Measurements from ENCODE around the gene ZNF684. TPM values are rescaled to one million over a fixed set of nuclear protein-coding genes. Genes with fewer than 3 reads are reported as not detected.

The ZNF684 gene
- polyA plus RNA-seq, 1 donor (not counting 4 experiments of a cell fraction or from before 2014, with no cell fraction given): 2.8 TPM

GRCh38 chr1:40539338-40539737 lies 7.9 kb downstream of the ZNF684 start:
- Histone ChIP-seq H3K4me1 (ENCODE audit: control insufficient read depth, extremely low read depth, insufficient read depth, low read length) (no peaks in the 10 kb centered on the region), H3K79me2 (ENCODE audit: control insufficient read depth, insufficient read depth, low read length) (no peaks in the 10 kb centered on the region), H3K36me3 (ENCODE audit: control insufficient read depth in 2 of 2, extremely low read depth in 1 of 2, insufficient read depth in 2 of 2, low read length in 2 of 2) (no peaks in the 10 kb centered on the region), H3K27ac (ENCODE audit: control insufficient read depth, insufficient read depth, low read length) (no peak overlapping the region), H3K4me3 (ENCODE audit: control insufficient read depth in 2 of 3, extremely low read depth in 1 of 3, insufficient read depth in 2 of 3, low read depth in 1 of 3, low read length in 3 of 3) (no peak overlapping the region), H3K9me1 (ENCODE audit: control insufficient read depth, extremely low read depth, insufficient read depth, low read length) (no peaks in the 10 kb centered on the region), H3K9me3 (ENCODE audit: control insufficient read depth, low read depth, low read length) (no peaks in the 10 kb centered on the region), H3K27me3 (ENCODE audit: control insufficient read depth, extremely low read depth, insufficient read depth, low read length) (no peaks in the 10 kb centered on the region), H3K4me2 (ENCODE audit: control insufficient read depth, extremely low read depth, insufficient read depth, low read depth, low read length) (no peak overlapping the region), H4K20me1 (ENCODE audit: control insufficient read depth, extremely low read depth, insufficient read depth, low read length) (no peaks in the 10 kb centered on the region), H2AFZ (ENCODE audit: control insufficient read depth, low read length) (no peak overlapping the region), H3K9ac (ENCODE audit: control insufficient read depth, extremely low read depth, insufficient read depth, low read length) (no peak overlapping the region)
- no peak for TF ChIP-seq EZH2 (IDR thresholded peaks at IDR 0.05; ENCODE audit: low read length)
- TF ChIP-seq CTCF (optimal IDR thresholded peaks at IDR 0.05 in 1 of 3, IDR thresholded peaks at IDR 0.05 in 1 of 3, conservative IDR thresholded peaks at IDR 0.05 in 1 of 3; ENCODE audit: extremely low read depth in 1 of 3, insufficient read depth in 2 of 3, low read length in 3 of 3): no peak
- FAIRE-seq: no peak
- dilution Hi-C loops (cut with MboI; ENCODE audit: extremely low pct_ligation_motif_present, low sequenced_read_pairs): no loop called here
- DNase-seq (ENCODE audit: low read depth, low spot score): no peak

GRCh38 chr1:40546957-40547356 lies 15.5 kb downstream of the ZNF684 start:
- Histone ChIP-seq H3K27me3 (ENCODE audit: control insufficient read depth, extremely low read depth, insufficient read depth, low read length) (no peaks in the 10 kb centered on the region), H3K27ac (ENCODE audit: control insufficient read depth, insufficient read depth, low read length) (no peak overlapping the region), H3K79me2 (ENCODE audit: control insufficient read depth, insufficient read depth, low read length) (no peaks in the 10 kb centered on the region), H3K4me1 (ENCODE audit: control insufficient read depth, extremely low read depth, insufficient read depth, low read length) (no peaks in the 10 kb centered on the region), H4K20me1 (ENCODE audit: control insufficient read depth, extremely low read depth, insufficient read depth, low read length) (no peaks in the 10 kb centered on the region), H3K4me3 (ENCODE audit: control insufficient read depth in 2 of 3, extremely low read depth in 1 of 3, insufficient read depth in 2 of 3, low read depth in 1 of 3, low read length in 3 of 3) (no peak overlapping the region), H3K4me2 (ENCODE audit: control insufficient read depth, extremely low read depth, insufficient read depth, low read depth, low read length) (no peak overlapping the region), H3K9me1 (ENCODE audit: control insufficient read depth, extremely low read depth, insufficient read depth, low read length) (no peaks in the 10 kb centered on the region), H3K9ac (ENCODE audit: control insufficient read depth, extremely low read depth, insufficient read depth, low read length) (no peak overlapping the region), H3K36me3 (ENCODE audit: control insufficient read depth in 2 of 2, extremely low read depth in 1 of 2, insufficient read depth in 2 of 2, low read length in 2 of 2) (peaks cover 0 to 7% of the 10 kb centered on the region in 2 experiments), H2AFZ (ENCODE audit: control insufficient read depth, low read length) (no peak overlapping the region), H3K9me3 (ENCODE audit: control insufficient read depth, low read depth, low read length) (peaks cover 2% of the 10 kb centered on the region)
- FAIRE-seq (no peak), DNase-seq (ENCODE audit: low read depth, low spot score) (no peak)
- TF ChIP-seq CTCF (optimal IDR thresholded peaks at IDR 0.05 in 1 of 3, IDR thresholded peaks at IDR 0.05 in 1 of 3, conservative IDR thresholded peaks at IDR 0.05 in 1 of 3; ENCODE audit: extremely low read depth in 1 of 3, insufficient read depth in 2 of 3, low read length in 3 of 3): no peak
- TF ChIP-seq EZH2 (IDR thresholded peaks at IDR 0.05; ENCODE audit: low read length): no peak
- dilution Hi-C loops (cut with MboI; ENCODE audit: extremely low pct_ligation_motif_present, low sequenced_read_pairs): no loop called here

Measured in keratinocyte (primary cell).